CD4-positive, alpha-beta T cell treated with Interleukin-15 for 4 hours (primary cell): ENCODE measurements around the gene MAPK11.
A peak's percentile ranks its signal among the peaks of the same experiment; 100 is the strongest.

ENCODE experiments used
- DNase-seq: peaks from one replicate; pipeline ENCODE4 v3.0.0-alpha.2; 2020; ENCODE audit warnings: low spot score

MAPK11 gene

DNA sequence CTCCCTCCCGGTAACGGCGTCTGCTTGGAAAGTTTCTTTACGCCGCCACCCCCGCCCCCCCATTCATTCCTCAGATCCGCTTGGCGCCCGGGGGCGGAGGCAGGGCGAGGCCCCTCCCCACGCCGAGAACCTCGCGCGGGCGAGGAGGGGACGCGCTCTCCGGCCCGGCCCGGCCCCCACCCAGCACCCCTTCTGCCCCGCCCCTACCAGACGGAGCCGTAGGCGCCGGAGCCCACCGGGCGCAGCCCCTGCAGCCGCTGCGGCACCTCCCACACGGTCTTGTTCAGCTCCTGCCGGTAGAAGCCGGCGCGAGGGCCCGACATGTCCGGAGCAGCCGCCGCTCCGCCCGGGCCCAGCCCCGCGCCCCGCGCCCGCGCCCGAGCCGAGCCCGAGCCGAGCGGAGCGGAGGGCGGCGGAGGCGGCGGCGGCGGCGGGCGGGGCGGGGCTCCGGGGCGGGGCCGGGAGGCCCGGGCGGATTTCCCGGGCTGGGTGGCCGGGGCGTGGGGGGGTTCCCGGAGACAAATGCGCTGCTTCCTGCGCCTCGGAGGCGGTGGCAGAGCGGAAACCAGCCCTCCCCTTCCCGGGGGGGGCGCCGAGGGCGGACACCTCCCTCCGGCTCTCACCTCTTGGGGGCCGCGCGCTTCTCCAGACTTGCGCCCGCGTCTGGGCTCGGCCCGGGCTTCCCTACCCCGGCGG, at the start of gene MAPK11:
TSS of gene MAPK11 (minus strand) at position 411 of the 696 bp plus-strand sequence. CDS start at position 323, 88 bp downstream.
- DNase-seq = peak; percentile 70

- no peak for DNase-seq
These were observed 49.3 kb upstream of the MAPK11 start for GRCh38 chr22:50319503-50319951.

- DNase-seq = no peak
These were observed 48.7 kb upstream of the MAPK11 start for GRCh38 chr22:50318698-50319411.

DNA sequence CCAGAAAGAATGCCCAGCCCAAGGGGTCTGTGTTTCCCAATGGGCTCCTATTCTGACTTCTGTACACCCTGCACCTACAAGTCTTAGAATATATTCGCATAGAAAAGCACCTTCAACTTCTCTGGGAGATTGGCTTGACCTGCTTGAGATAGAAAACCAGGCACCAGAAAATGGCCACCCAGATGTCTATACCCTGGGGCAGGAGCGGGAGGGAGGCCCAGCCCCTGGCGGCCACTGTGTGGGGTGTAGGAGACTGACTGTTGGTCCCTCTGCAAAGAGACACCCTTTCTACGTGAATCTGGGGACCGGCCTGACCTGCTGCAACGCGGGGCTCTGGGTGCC, 48.1 kb upstream of the MAPK11 start:
- no peak for DNase-seq

GRCh38 chr22:50317674-50318073, 47.5 kb upstream of the MAPK11 start:
- no peak for DNase-seq

DNA sequence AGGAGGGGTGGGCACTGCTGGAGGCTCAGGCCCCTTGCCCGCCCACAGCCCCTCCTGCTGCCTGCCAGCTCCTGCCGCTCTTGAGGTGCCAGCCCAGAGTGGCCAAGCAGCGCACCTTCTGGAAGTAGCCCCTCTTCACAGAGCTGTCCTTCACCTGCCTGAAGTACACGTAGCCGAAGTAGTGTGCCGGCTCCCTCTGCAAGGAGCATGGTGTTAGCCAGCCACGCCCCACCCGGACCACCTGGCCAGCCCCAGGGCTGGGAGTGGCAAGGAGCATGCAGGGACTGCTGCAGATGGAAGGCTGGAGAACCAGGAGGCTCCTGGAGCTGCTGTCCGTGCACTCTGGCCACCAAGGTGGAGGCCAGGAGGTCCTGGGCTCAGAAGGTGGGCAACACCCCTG, 47.0 kb upstream of the MAPK11 start:
- no peak for DNase-seq

DNA sequence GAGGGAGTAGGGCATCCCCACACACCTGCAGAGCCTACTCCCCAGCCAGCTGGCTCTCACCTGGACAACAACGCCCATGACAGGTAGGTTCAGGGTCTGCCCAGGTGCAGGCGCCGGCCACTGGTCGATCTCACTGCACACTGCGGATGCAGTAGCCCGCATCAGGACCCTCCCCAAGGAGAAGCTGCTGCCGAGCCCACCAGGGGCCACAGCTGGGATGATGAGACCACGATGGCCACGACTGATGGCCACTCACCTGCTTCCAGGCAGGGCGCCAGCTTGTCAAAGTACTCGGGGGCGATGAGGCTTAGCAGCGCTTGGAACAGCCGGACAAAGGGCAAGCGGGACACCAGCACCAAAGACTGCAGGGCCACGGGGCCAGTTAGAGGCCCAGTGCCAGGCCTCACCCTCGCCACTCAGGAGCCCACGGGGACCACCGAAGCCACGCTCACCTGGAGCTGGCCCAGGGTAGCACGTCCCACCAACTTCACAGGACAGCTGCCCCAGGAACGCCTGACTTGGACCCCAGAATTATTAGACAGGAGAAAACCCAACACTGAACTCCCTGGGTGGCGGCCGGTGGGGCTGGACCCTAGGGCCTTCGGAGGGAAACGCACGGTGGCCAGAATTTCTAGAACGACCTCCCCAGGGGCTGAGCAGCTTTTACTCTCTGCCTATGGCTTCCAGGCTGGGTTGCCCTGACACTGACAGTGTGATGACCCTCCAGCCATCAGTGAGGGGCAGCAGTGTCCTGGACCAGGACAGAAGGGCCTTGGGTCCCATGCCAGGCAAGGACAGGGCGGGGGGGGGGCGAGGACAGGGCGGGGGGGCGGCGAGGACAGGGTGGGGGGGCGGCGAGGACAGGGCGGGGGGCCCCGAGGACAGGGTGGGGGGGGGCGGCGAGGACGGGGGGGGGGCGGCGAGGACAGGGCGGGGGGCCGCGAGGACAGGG, 46.2 kb upstream of the MAPK11 start:
- no peak for DNase-seq

- no peak for DNase-seq
These were observed 45.3 kb upstream of the MAPK11 start for GRCh38 chr22:50315289-50316113.

DNA sequence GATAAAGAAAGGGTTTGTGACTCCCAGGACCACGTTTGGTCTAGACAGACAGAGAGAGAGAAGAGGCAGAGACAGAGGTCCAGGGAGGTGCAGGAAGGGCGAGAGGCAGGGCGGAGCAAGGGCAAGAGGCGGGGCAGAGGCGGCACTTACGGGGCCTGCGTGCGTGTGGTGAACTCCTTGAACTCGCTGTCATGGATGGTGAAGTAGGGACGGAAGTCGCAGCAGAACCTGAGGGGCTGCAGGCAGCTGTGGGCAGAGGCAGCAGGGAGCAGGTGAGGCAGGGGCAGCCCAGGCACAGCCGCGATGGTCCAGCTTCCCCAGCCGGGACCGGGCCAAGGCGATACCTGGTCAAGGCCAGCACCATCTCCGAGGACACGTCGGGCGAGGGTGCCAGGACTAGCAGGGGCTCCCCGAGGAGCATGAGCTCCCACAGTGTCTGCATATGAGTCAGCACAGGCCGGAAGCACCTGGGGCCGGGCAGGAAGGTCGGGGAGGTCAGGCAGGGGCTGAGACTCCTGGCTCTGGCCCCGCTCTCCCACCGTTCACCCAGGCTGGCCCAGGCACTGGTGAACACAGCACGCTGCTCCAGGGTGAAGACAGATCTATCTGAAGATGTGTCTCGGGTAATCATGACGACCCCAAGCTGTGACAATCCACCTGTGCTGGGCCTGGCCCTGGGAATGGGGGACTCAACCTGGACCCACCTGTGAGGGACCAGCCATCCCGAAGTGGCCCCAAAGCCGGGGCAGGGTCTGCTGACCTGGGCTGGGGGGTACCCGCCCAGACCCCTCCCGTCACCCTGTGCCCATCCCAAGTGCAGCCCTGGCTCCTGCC, 44.5 kb upstream of the MAPK11 start:
- DNase-seq = peak; percentile 67

DNA sequence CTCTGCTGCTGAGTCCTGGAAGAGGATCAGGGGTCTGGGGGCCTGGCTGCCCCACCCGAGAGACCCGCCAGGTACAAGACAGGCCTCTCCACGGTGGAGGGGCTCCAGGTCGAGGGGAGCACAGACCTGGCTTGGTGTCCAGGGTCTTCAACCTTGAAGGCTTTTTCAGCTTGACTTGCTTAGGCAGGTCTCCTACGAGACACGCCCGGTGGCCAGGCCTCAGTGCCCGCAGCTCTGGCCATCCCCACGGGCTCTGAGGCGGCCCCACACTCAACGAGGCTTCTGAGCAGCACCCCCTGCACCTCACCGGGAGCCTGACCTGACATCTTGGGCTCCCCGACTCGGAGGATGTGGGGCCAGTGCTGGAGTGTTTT, 43.9 kb upstream of the MAPK11 start:
- DNase-seq = no peak

GRCh38 chr22:50313600-50313999, 43.4 kb upstream of the MAPK11 start:
- no peak for DNase-seq

DNA sequence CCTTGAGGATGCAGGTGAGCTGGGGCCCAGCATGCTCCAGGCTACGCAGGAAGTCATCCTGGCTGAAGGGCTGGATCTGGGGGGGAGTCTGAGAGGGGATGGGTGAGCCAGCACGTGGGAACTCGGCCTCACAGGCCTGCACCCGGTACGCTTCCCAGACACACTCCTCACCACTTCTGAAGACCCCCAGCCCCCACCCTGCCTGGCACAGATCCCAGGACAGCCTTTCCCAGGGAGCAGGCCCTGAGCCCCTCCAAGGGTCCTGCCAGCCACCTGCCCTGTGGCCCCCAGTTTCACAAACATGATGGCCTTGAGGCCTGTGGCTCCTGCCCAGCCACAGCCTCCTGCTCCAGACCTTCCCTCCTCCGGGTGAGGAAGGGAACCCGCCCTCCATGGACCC, 42.8 kb upstream of the MAPK11 start:
- no peak for DNase-seq

DNA sequence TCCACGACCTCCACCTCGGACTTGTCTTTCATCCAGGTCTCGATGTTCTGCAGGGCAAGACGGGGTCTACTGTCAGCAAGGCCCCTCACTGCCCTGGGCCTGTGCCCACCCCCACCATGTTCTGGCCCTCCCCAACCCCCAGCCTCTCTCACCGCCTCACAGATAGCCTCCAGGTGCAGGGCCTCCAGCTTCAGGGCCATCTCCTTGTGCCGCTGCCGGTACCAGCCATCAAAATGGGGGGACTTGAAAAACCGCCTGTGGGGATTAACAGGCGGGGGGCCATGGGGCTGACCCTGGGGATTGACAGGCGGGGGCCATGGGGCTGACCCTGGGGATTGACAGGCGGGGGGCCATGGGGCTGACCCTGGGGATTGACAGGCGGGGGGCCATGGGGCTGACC, 42.2 kb upstream of the MAPK11 start:
- no peak for DNase-seq

DNA sequence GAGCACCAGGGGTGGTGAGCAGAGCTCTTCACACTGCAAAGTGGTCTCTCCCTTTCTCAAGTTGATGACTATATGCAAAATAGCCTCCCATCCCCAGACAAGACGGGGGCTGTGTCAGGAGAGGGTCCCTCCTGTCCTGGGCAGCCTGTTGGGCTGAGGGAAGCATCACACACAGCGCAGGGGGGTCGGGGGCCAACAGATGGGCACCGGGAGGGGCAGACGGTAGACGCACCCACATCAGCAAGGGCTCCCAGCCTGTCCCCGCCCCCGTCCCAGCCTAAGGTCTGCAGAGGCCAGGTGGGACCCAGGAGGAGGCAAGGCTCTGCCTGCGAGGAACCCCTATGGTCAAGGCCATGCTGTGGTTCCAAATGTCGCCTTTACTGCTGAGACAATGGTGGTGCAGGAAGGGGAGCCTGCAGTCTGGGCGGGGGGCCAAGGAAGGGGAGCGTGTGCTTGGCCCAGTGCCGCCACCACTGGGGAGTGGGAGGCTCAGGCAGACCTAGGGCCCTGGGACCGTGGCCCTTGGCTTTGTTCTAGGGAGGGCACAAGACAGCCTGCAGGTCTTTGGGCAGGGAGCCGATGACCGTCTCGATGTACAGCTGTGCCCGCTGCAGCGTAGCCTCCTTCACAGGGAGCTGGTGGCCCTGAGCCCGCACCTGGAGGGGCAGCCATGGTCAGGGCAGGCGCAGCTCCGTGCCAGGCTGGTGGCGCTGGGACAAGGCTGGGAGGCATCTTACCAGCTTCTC, 41.6 kb upstream of the MAPK11 start:
- DNase-seq = no peak

DNA sequence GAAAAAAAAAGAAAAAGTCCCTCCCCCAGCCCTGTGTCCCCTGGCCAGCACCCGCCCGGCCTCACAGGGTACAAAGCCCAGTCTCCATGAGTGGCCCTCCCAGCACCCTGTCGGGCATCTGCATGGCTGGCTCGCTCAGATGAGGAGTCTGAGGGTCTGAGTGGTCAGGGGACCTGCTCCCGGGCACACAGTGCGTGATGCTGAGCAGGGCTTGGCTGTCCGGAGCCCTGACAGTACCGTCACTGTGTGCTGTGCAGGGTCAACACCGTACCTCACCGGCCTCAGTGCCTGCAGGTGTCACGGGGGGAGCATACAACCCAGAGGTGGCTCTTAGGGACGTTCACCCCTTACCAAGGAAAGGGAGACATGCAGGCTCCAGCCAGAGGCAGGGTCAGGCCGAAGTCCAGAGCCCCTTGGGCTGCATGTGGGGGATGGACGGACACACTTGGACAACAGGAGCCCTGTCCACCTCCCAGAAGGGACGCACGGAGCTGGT, 40.8 kb upstream of the MAPK11 start:
- DNase-seq = no peak

DNA sequence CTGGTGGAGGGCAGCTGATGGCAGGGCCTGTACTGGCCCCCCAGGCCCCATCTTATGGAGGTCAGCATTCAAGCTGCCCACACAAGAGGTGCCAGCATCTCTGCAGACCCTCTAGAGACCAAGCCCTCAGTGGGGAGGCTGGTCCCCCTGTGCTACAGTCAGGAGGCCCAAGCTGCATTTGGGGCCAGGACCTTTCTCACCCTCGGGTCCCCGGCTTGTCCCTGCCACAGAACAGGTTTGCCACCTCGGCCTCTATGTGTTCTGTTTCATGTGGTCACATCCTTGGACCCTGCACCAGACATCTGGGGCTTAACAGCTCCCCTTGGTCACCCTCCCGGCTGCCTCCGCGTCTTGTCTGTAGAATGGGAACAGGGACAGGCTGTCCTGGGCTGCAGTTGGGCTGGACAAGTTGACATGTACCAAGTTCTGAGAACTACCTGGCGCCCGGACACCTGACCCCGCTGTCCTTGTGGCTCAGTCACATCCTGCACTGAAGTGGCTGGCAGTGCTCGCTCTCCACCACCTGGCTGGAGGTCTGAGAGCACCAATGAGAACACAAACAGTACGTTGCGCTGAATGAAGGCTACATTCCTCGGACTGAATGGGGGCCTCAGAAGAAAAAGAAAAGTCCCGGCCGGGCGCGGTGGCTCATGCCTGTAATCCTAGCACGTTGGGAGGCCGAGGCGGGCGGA, 40.0 kb upstream of the MAPK11 start:
- no peak for DNase-seq

GRCh38 chr22:50309601-50309991, 39.4 kb upstream of the MAPK11 start:
- DNase-seq = no peak

DNA sequence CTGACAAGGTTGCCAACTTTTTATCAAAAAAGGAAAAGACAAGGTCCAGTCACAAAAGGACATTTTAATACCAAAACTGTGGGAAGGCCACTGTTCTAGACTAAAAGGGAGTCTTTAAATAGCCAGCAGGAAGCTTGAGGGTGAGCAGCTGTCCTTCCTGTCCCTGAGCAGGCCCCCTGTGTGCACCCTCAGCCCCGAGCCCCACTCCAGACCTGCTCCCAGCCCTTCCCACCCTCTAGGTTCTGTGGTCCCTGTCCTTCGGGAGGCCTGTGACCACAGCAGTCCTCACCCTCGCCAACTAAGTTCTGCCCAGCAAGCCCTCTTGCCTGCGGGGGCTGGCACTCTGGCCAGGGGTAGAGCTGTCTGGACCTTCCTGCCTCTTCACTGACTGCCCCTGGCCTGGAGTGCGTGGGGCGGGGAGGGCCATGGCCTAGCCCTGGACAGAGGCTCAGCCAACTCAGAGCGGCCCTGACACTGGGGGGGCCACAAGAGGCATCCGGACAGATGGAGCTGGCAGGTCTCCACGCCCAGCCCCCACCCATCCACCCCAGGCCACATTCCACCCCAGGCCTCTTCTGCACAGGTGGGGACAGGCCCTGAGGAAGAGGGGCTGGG, 38.9 kb upstream of the MAPK11 start:
- DNase-seq = no peak

- DNase-seq = no peak
These were observed 38.4 kb upstream of the MAPK11 start for GRCh38 chr22:50308597-50308935.
